NB4 (cell line): ENCODE measurements around the gene SHISA6.

ENCODE experiments used
- CTCF ChIP-seq: IDR thresholded peaks from one replicate; pipeline ENCODE4 v1.5.1; 2012; ENCODE audit warnings: low read depth, low read length
- TF ChIP-seq, protein P1 (sequence below): IDR thresholded peaks from 2 replicates; pipeline ENCODE4 v1.6.1; 2011; ENCODE audit warnings: low read depth, low read length

- TF ChIP-seq, protein P1, sequence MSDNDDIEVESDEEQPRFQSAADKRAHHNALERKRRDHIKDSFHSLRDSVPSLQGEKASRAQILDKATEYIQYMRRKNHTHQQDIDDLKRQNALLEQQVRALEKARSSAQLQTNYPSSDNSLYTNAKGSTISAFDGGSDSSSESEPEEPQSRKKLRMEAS, result no peak
- TF ChIP-seq CTCF, result no peak
Measured at GRCh38 chr17:11324846-11325420, 83.9 kb downstream of the SHISA6 start.
